IPS DF 4.7 (cell line): ENCODE results near the gene DUS4L.

Source experiments
- DNase-seq: peaks from one replicate; pipeline ENCODE4 v3.0.0-alpha.2; 2013; ENCODE audit warnings: low spot score; ENCODE audit errors: extremely low read depth

DUS4L gene

DNA sequence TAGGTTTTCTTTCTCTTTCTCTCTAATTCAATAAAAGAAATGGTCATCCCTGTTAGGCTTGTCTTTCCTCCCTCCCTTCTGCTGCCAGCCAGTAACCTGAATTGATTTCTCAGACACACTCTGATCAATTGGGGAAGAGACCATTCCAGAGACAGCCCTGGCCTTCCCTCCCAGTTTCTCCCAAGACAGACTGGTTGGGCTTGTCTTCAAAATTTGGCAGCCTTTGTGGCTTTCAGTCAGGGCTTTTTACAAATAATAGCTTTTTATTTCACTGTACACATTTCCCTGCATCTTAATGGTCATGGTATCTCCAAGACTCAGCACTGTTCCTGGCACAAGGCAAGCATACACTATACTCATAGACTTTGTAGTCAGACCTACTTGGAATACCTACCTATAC is 50.2 kb downstream of the DUS4L start:
- no peak for DNase-seq

DNA sequence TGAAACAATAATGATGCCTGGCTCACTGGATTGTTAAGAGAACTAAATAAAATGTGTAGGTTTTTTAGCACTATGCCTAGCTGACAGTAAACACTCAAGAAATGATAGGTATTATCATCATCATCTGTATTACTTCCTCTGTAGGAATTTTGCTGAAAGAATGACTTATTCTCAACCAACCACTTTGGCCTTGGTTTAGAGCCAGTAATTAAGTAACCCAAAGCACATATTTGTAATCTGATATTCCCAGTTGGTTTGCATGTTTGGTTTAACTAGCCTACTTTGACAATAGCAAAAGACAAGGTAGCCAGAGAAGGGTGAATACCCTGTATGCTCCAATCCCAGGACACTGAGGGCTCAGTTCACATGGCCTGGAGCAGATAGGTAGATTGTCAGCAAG is 50.7 kb downstream of the DUS4L start:
- no peak for DNase-seq

DNA sequence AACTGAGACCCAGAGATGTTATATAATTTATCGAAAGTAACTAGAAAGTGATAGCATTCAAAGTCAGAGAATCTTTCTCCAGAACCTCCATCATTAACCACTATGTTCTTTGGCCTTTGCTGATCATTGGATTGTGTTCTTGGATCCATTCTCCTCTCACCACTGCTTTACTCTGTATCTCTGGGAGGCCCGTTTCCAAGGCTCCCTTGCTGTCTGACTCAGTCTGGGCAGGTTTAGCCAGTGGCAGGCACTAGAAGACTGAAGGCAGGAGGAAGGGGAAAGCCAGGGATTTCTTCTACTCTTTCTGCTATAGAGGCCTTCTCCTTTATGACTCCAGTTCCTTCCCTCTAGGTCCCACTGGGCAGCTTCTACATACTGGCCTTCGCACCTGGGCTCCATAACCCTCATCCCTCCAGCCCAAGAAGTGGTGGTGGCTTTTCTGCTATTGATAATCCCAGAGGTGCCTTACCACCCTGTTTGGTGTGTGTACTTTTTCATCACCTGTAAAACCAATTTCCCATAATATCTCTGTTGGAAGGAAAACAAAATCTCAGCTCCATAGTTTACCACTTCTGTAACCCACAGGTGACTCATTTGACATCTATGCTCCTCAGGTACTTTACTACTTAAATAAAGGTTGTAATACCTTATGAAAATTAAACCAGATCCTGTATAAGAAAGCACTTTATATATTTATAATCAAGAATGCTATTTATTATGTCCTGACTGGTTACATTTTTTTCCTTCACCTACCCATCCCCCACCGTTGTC is 52.3 kb downstream of the DUS4L start:
- DNase-seq: no peak

DNA sequence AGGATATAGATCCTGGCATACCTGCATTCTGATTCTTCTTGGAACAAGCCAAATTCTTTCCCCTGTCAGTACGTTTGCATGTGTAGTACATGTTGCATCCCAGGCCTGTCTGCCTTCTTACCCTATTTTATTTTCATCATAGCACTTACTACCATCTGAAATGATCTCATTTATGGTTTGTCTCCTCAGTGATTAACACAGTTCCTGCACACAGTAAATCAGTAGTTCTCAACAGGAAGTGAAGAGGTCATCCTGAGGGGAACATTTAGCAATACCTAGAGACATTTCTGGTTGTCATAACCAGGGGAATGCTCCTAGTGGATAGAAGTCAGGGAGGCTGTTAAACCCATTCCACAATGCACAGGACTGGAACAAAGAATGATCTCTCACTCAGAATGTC is 58.7 kb downstream of the DUS4L start:
- no peak for DNase-seq

DNA sequence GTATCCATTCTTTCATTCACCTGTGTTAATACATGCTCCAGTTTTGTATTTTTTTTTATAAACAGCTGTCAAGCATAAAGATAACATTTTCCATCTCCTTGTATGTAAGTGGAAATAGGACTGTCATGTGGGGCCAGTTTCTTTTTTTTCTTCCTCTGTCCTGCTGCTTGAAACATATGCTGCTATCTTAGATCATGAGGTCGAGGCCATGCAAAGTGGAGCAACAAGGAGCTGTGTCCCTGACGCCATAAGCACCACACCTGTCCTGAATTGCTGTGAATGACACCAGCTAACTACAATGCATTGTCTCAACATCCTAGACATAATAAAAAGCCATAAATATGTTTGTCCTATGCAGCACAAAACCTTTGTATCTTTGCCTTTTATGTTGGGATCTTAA is 59.1 kb downstream of the DUS4L start:
- no peak for DNase-seq

DNA sequence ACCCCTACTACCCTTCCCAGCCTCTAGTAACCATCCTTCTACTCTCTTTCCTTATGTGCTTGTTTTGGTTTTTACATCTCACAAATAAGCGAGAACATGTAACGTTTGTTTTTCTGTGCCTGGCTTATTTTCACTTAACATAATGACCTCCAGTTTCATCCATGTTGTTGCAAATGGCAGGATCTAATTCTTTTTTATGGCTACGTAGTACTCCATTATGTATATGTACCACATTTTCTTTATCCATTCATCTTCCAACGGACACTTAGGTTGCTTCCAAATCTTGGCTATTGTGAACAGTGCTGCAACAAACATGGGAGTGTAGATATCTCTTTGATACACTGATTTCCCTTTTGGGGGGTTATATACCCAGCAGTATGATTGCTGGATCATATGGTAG is 63.2 kb downstream of the DUS4L start:
- no peak for DNase-seq
